B cell (primary cell): ENCODE measurements around the gene SMARCA4. TPM values are rescaled to one million over a fixed set of nuclear protein-coding genes. Genes with fewer than 3 reads are reported as not detected.

Experiments used
- ATAC-seq: fragments of 200-7000 bp; cut with Tn5 transposase; one replicate; pipeline ENCODE4 v1.10.0; 2021; ENCODE audit warnings: low read depth, mild to moderate bottlenecking, moderate number of reproducible peaks, moderate library complexity
- CTCF ChIA-PET: fragments of 350-600 bp; sonication (Branson Sonifier 250); formaldehyde crosslinking; loops from one replicate; lab custom pipeline; 2021; ENCODE audit warnings: antibody characterized with exemption, inconsistent platforms; lab: Charles Lee
- POLR2A ChIA-PET: fragments of 350-600 bp; sonication (Branson Sonifier 250); formaldehyde crosslinking; loops from one replicate; lab custom pipeline; 2021; ENCODE audit warnings: antibody characterized with exemption; lab: Charles Lee
- DNase-seq: peaks from one replicate; pipeline ENCODE4 v3.0.0; 2013
- H2AFZ ChIP-seq: 2 replicates; pipeline ENCODE4 v1.6.1; 2012; ENCODE audit warnings: mild to moderate bottlenecking, low read depth, low read length; ENCODE audit not compliant: insufficient read depth, poor library complexity, severe bottlenecking
- H3K27ac ChIP-seq, 2 donors: 1 replicate in 1 of 2; 2 replicates in 1 of 2; pipeline ENCODE4 v1.5.1; 2012 to 2013; ENCODE audit warnings: low read length in 2 of 2, mild to moderate bottlenecking in 2 of 2, moderate library complexity in 1 of 2
- H3K27me3 ChIP-seq, 4 experiments: fragments of 200-600 bp in 1 of 4; sonication (generic) in 1 of 4; replicated peaks in 1 of 4; 1 replicate in 2 of 4; 2 replicates in 2 of 4; pipeline versions ENCODE4 v1.6.1 to v1.7.0; 2013 to 2016; ENCODE audit warnings: low read length in 3 of 4, mild to moderate bottlenecking in 2 of 4, mixed read lengths in 1 of 4, moderate library complexity in 1 of 4; ENCODE audit not compliant: insufficient read depth in 4 of 4, control insufficient read depth in 3 of 4; ENCODE audit errors: control extremely low read depth in 1 of 4
- H3K36me3 ChIP-seq, 2 experiments: replicated peaks in 1 of 2; 1 replicate in 1 of 2; 2 replicates in 1 of 2; pipeline versions ENCODE4 v1.6.1 to v1.7.1; 2013; ENCODE audit warnings: low read length in 1 of 2; ENCODE audit not compliant: insufficient read depth in 2 of 2, control insufficient read depth in 1 of 2; ENCODE audit errors: control extremely low read depth in 1 of 2, extremely low read depth in 1 of 2
- H3K4me1 ChIP-seq, 2 donors: fragments of 200-600 bp in 1 of 2; sonication (generic) in 1 of 2; 1 replicate in 1 of 2; 2 replicates in 1 of 2; pipeline versions ENCODE4 v1.5.1 to v1.6.1; 2013 to 2017; ENCODE audit warnings: low read length in 2 of 2; ENCODE audit not compliant: control insufficient read depth in 2 of 2, insufficient read depth in 2 of 2
- H3K4me2 ChIP-seq: replicated peaks from 2 replicates; pipeline ENCODE3; 2012; ENCODE audit warnings: mild to moderate bottlenecking, low read depth, low read length; ENCODE audit not compliant: poor library complexity, severe bottlenecking
- H3K4me3 ChIP-seq, 5 experiments: fragments of 200-600 bp in 1 of 5; sonication (generic) in 1 of 5; 1 replicate in 3 of 5; 2 replicates in 2 of 5; pipeline versions ENCODE4 v1.5.1 to v1.7.0; 2011 to 2016; ENCODE audit warnings: low read length in 4 of 5, mild to moderate bottlenecking in 4 of 5, low read depth in 2 of 5, control low read depth in 1 of 5, moderate library complexity in 1 of 5; ENCODE audit not compliant: insufficient read depth in 1 of 5; ENCODE audit errors: control extremely low read depth in 1 of 5, extremely low read depth in 1 of 5
- H3K79me2 ChIP-seq: fragments of 200-600 bp; sonication (generic); one replicate; pipeline ENCODE4 v1.6.0; 2016; ENCODE audit warnings: low read length; ENCODE audit not compliant: control insufficient read depth, insufficient read depth
- H3K9ac ChIP-seq: fragments of 200-600 bp; sonication (generic); 2 replicates; pipeline ENCODE4 v1.6.1; 2017; ENCODE audit warnings: mild to moderate bottlenecking, low read length, moderate library complexity
- H3K9me3 ChIP-seq, 3 donors: one replicate each; pipeline versions ENCODE4 v1.6.1 to v1.7.1; 2013; ENCODE audit warnings: low read length in 2 of 3; ENCODE audit not compliant: control insufficient read depth in 2 of 3, insufficient read depth in 1 of 3; ENCODE audit errors: control extremely low read depth in 1 of 3
- H4K20me1 ChIP-seq: 2 replicates; pipeline ENCODE4 v1.6.0; 2012; ENCODE audit warnings: mild to moderate bottlenecking, low read length; ENCODE audit not compliant: insufficient read depth, control insufficient read depth, poor library complexity, severe bottlenecking
- H3K27ac Mint-ChIP-seq: one replicate; pipeline ENCODE4 v1.8.0; 2021; ENCODE audit warnings: mixed read lengths
- H3K27me3 Mint-ChIP-seq: one replicate; pipeline ENCODE4 v1.8.0; 2021; ENCODE audit warnings: mixed read lengths
- H3K4me1 Mint-ChIP-seq: one replicate; pipeline ENCODE4 v1.8.0; 2021; ENCODE audit warnings: mixed read lengths
- H3K4me3 Mint-ChIP-seq: one replicate; pipeline ENCODE4 v1.8.0; 2021; ENCODE audit warnings: mixed read lengths
- H3K9me3 Mint-ChIP-seq: one replicate; pipeline ENCODE4 v1.8.0; 2022; ENCODE audit warnings: mixed read lengths; ENCODE audit not compliant: insufficient read depth
- EZH2 ChIP-seq: IDR thresholded peaks from 2 replicates; pipeline ENCODE4 v1.6.1; 2012; ENCODE audit warnings: borderline replicate concordance, low read depth, mild to moderate bottlenecking, moderate library complexity, low read length; ENCODE audit not compliant: insufficient read depth, poor library complexity, severe bottlenecking
- WGBS: methylation state at CpG from one replicate; pipeline ENCODE4 v1.1.5; 2013; ENCODE audit warnings: missing lambda C conversion rate; ENCODE audit not compliant: insufficient coverage; 5-methylcytosine and 5-hydroxymethylcytosine counted together
- intact Hi-C: fragments of 100-400 bp; cut with micrococcal nuclease; formaldehyde crosslinking; loops from one replicate; pipeline ENCODE4 v1.10.0; 2022
- polyA plus RNA-seq: library from polyadenylated mRNA; depleted of rRNA; stranded (reverse); fragments of >200 nt; gene quantifications from 2 replicates; pipeline ENCODE4 v1.2.3, GENCODE V29; 2012
- total RNA-seq, 2 donors: library from RNA; stranded (reverse); fragments of 120-200 nt in 1 of 2; gene quantifications; 1 replicate in 1 of 2; 2 replicates in 1 of 2; pipeline versions ENCODE4 v1.2.3 to v1.2.4, GENCODE V29; 2013 to 2022
- TF ChIP-seq, protein P1 (sequence below): fragments of 200-600 bp; IDR thresholded peaks from one replicate; pipeline ENCODE4 v1.8.0; 2022; ENCODE audit warnings: antibody characterized with exemption, mild to moderate bottlenecking

Gene SMARCA4
- total and polyA plus RNA-seq, 2 donors (not counting 1 experiment from before 2014, with no cell fraction given), result 49.7 to 82.3 TPM

DNA sequence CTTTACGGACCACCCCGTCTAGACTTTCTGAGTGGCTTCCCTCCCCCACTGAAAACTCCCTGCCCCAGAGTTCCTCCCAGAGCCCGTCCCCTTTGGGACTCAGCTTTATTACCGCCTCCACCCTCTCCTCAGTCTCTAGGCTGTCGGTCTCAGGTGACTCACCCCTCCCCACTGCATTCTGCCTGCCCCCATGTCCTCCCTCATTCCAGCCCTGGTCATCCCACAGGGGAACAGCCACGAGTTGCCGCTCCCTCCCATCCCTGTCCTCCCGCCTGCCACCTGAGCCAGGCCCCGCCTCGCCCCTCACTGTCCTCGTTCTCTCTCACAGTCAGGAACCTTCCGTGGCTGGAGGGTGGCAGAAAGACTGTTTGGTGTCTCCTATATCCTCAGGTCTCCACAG lies 57.3 kb downstream of the SMARCA4 start:
- intact Hi-C loops, result no loop called here
- no peak overlapping the region for H3K27ac ChIP-seq
- POLR2A ChIA-PET, result no interaction called here
- H3K36me3 ChIP-seq, result peaks cover under 1 to 80% of the 10 kb centered on the region in 2 experiments
- no peaks in the 10 kb centered on the region for H3K9me3 Mint-ChIP-seq
- CTCF ChIA-PET, result no interaction called here
- H3K4me3 ChIP-seq, result no peak overlapping the region
- no peak overlapping the region for H3K27ac Mint-ChIP-seq
- H3K79me2 ChIP-seq, result peaks cover 4% of the 10 kb centered on the region
- H3K27me3 Mint-ChIP-seq, result no peaks in the 10 kb centered on the region
- no peak overlapping the region for H3K4me3 Mint-ChIP-seq
- H4K20me1 ChIP-seq, result peaks cover 6% of the 10 kb centered on the region
- H3K9me3 ChIP-seq, result no peaks in the 10 kb centered on the region
- H3K9ac ChIP-seq, result no peak overlapping the region
- WGBS, result 96% methylated on average over 7 of the region's 12 CpGs
- no peaks in the 10 kb centered on the region for H3K4me1 ChIP-seq
- TF ChIP-seq, protein P1, sequence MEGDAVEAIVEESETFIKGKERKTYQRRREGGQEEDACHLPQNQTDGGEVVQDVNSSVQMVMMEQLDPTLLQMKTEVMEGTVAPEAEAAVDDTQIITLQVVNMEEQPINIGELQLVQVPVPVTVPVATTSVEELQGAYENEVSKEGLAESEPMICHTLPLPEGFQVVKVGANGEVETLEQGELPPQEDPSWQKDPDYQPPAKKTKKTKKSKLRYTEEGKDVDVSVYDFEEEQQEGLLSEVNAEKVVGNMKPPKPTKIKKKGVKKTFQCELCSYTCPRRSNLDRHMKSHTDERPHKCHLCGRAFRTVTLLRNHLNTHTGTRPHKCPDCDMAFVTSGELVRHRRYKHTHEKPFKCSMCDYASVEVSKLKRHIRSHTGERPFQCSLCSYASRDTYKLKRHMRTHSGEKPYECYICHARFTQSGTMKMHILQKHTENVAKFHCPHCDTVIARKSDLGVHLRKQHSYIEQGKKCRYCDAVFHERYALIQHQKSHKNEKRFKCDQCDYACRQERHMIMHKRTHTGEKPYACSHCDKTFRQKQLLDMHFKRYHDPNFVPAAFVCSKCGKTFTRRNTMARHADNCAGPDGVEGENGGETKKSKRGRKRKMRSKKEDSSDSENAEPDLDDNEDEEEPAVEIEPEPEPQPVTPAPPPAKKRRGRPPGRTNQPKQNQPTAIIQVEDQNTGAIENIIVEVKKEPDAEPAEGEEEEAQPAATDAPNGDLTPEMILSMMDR, result no peak
- no peak for TF ChIP-seq EZH2
- no peaks in the 10 kb centered on the region for H3K4me1 Mint-ChIP-seq
- no peak overlapping the region for H2AFZ ChIP-seq
- H3K4me2 ChIP-seq, result no peak overlapping the region
- DNase-seq (no peak), ATAC-seq (no peak)
- H3K27me3 ChIP-seq, result no peaks in the 10 kb centered on the region

DNA sequence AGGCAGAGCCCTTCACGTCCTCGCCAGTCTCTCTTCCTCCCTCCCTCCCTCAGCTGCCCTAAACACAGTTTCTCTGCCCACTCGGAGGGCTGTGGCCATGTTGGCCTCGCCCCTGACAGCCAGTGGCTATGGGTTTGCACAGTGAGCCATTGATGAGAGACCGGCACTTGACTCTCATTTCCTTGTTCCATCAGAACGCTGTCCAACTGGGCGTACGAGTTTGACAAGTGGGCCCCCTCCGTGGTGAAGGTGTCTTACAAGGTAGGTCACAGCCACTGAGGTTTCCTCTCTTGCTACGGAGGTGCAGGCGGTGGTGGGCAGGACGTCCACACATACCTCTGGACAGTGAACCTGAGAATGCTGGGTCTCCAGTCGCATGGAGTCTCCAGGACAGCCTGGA lies 57.9 kb downstream of the SMARCA4 start:
- Mint-ChIP-seq H3K27me3 (no peaks in the 10 kb centered on the region), H3K4me3 (no peak overlapping the region), H3K4me1 (no peaks in the 10 kb centered on the region), H3K27ac (no peak overlapping the region), H3K9me3 (no peaks in the 10 kb centered on the region)
- Histone ChIP-seq H3K4me1 (no peaks in the 10 kb centered on the region), H3K9ac (no peak overlapping the region), H3K27ac (no peak overlapping the region), H4K20me1 (peaks cover 6% of the 10 kb centered on the region), H3K79me2 (peaks cover 4% of the 10 kb centered on the region), H3K27me3 (no peaks in the 10 kb centered on the region), H3K9me3 (no peaks in the 10 kb centered on the region), H3K36me3 (peaks cover 0 to 80% of the 10 kb centered on the region in 2 experiments), H3K4me2 (no peak overlapping the region), H3K4me3 (no peak overlapping the region), H2AFZ (no peak overlapping the region)
- ATAC-seq (no peak), DNase-seq (no peak)
- 98% methylated on average over 13 of the region's 13 CpGs for WGBS
- intact Hi-C loops, result no loop called here
- ChIA-PET POLR2A (no interaction called here), CTCF (no interaction called here)
- TF ChIP-seq, protein P1, result no peak
- no peak for TF ChIP-seq EZH2
